ENCODE results near the gene ZNF185. TPM values are rescaled to one million over a fixed set of nuclear protein-coding genes. Genes with fewer than 3 reads are reported as not detected.
"Not testable (repeated sequence)": the region's sequence is repeated elsewhere in the genome, so short reads cannot be mapped to it uniquely, and the experiment has no call there.

Gene ZNF185
- total RNA-seq, 4 donors from 2014 or later, result 5.2 to 13.4 (median 9.0) TPM

GRCh38 chrX:152905081-152905420 is 7.2 kb downstream of the ZNF185 start:
- TF ChIP-seq CTCF (IDR thresholded peaks at IDR 0.05), result no peak
- no peak for DNase-seq (ENCODE audit: low spot score)
- no peak for ATAC-seq (ENCODE audit: low FRiP score)

GRCh38 chrX:152907084-152907651 is 9.3 kb downstream of the ZNF185 start:
- DNase-seq (ENCODE audit: low spot score) (no peak), ATAC-seq (ENCODE audit: low FRiP score) (peak; percentile 65)
- TF ChIP-seq CTCF (IDR thresholded peaks at IDR 0.05), result no peak

- no peak for DNase-seq (ENCODE audit: low spot score)
- no peak for ATAC-seq (ENCODE audit: low FRiP score)
- no peak for TF ChIP-seq CTCF (IDR thresholded peaks at IDR 0.05)
Observed at GRCh38 chrX:152908486-152908885, 10.6 kb downstream of the ZNF185 start.

GRCh38 chrX:152910018-152910417 is 12.2 kb downstream of the ZNF185 start:
- ATAC-seq (ENCODE audit: low FRiP score); DNase-seq (ENCODE audit: low spot score): not testable (repeated sequence)

GRCh38 chrX:152912106-152912505 is 14.2 kb downstream of the ZNF185 start:
- DNase-seq (ENCODE audit: low spot score) (no peak), ATAC-seq (ENCODE audit: low FRiP score) (no peak)
- no peak for TF ChIP-seq CTCF (IDR thresholded peaks at IDR 0.05)

GRCh38 chrX:152912641-152913040 is 14.8 kb downstream of the ZNF185 start:
- ATAC-seq (ENCODE audit: low FRiP score), result no peak
- no peak for TF ChIP-seq CTCF (IDR thresholded peaks at IDR 0.05)
- DNase-seq (ENCODE audit: low spot score), result no peak

- ATAC-seq (ENCODE audit: low FRiP score), result no peak
- no peak for DNase-seq (ENCODE audit: low spot score)
- no peak for TF ChIP-seq CTCF (IDR thresholded peaks at IDR 0.05)
Observed at GRCh38 chrX:152913346-152913745, 15.5 kb downstream of the ZNF185 start.

- ATAC-seq (ENCODE audit: low FRiP score) (no peak), DNase-seq (ENCODE audit: low spot score) (no peak)
- no peak for TF ChIP-seq CTCF (IDR thresholded peaks at IDR 0.05)
Observed at GRCh38 chrX:152913910-152914309, 16.0 kb downstream of the ZNF185 start.
